Suppressor macrophage treated with lipopolysaccharide for 4 hours (primary cell): Measurements from ENCODE around the gene GZF1.
A peak's percentile ranks its signal among the peaks of the same experiment; 100 is the strongest.

Source experiments
- DNase-seq: peaks from one replicate; pipeline ENCODE4 v3.0.0-alpha.2; 2020

The GZF1 gene

DNA sequence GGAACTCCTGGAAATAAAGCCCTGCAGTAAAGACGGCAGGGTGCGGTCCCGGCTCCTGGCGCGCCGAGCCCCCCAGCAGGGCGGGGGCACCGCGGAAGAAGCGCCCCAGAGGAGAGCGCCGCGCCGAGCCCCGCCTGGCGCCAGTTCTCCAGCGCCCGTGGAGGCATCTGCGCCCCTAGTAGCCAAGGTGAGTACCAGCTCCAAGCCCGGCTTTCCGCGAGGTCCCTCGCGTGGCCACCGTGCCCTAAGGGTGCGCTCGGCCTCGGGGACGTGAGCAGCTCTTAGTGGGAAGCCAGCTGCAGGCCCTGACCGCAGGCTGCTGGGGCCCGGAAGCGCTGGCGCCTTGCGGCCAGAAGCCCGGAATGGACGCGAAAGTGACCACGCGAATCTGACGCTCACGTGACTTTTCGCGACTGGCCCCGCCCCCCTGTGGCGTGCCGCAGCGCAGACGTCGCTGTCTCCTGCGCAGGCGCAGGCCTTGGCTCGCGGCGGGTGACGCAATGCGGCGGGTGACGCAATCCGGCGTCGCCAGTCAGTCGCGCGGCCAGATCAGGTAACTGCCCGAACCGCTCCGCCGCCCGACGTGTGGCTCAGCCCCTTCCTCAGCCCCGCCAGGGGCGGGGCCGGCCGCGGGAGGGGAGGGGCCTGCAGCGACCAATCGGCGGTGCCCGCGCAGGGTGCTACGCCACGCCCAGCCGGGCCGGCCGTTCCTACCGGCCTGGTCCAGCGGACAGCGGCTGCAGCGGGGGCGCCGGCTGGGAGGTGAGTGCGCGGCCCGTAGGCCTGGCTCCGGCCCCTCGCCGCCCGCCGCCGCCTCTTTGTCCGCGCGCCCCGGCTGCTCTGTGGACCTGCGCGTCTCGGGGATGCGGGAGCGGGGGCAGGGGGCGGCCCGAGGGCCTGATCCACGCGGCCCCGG, at the start of gene GZF1:
TSS of gene GZF1 (plus strand) at position 707 of the 916 bp plus-strand sequence. CDS start 2,202 bp downstream, outside the sequence.
- DNase-seq, result peak; percentile 99

DNA sequence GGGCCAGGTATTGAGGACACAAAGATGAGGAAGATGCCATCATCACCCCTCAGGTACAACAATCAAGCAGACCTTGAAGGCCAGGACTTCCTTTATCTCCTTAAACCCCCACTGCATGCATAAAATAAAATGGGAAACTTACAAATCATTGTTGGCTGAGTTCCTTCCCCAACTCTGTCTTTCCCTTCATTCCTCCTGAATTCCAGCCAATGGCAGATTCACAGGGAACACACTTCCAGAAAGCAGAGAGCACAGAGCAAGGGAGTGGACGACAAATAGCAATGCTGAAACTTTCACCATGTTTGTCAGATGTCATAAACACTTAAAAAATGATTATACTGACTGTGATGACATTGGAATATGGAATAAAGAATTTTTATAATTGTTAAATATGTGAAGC, 48.7 kb upstream of the GZF1 start:
- DNase-seq, result no peak

DNA sequence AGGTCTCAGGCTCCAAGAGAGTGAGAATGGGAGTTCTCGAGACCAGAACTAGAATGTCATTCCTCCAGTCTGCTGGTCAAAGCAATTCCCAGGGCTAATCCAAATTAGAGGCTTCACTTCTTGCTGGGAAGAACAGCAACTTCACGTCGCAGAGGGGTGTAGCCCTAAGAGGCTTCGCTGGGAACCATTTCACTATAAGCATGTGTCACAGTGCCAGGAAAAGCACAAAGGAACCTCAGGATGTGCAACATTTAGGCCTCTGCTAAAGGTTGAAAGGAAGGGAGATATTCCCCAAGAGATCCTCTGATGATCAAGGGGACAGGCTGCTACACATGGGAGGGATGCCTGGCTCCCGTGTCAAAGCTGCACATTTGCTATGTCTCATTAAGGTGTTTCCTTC, 47.3 kb upstream of the GZF1 start:
- DNase-seq, result no peak

DNA sequence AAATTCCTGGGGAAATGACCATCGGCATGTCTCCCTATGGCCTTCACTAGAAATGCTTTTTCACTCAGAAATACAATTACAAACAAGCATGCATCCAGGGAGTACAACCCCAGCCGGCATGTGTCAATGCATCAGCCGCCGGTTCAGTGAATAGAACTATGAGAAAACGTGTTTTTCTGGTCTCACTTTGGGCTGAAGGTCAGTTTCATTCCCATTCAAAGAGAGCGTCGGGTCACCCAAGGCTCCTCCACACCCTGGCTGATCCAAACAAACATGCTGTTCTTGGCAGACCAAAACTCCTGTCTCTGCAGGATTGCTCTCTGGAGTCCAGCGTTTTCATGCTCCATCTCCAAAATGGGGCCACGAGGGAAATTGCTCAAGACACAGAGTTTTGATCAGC, 46.9 kb upstream of the GZF1 start:
- DNase-seq, result no peak

DNA sequence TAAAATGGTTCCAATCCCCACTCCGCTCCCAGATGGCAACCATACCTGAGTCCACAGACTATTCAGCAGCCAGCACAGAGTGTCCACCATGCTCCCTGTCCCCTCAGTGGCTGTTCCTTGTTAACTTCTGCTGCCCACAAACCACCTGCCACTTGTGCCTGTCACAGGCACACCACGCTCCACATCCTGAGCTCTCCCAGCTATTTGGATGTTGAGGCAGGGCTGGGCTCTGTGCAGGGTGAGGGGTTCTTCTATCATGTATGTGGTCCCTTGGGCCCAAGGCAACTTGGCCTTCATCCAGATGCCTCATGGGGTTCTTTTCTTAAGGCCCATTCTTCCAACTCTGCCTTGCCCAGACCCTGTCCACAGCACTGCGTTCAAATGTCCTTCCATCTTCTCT, 45.4 kb upstream of the GZF1 start:
- DNase-seq, result no peak

DNA sequence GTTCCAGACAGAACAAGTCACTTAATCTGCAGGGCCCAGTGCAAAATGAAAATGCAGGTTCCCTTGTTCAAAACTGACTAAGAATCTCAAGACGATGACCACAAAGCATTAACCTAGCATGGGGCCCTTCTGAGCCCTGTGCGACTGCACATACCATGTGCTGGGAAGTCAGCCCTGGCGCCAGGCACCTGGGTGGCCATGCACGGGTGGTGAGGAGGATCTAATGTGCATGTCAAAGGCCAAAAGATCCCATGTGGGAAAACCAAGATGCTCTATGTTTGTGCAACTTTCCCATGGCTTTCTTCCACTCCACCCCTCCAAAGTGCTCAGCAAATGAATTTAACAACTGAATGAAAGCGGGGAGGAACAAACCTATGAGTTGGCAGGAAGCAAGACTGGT, 44.9 kb upstream of the GZF1 start:
- no peak for DNase-seq

DNA sequence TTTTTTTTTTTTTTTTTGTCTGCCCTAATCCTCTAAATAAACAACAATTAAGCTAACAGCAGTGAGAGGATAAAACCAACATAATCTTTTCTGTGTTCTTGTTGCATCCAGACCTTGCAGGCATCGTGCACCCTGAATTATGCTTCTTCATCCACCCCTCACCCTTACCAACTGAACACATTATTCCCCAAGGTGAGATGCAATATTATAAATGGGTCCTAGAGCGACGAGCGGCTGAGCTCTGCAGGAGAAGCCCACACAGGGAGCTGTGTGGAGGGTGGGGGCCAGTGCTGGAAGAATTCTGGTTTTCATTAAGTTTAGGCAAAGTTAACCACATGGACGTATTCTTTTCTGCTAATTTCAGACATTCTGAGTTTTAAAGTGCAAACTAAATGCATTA, 43.6 kb upstream of the GZF1 start:
- DNase-seq, result no peak

DNA sequence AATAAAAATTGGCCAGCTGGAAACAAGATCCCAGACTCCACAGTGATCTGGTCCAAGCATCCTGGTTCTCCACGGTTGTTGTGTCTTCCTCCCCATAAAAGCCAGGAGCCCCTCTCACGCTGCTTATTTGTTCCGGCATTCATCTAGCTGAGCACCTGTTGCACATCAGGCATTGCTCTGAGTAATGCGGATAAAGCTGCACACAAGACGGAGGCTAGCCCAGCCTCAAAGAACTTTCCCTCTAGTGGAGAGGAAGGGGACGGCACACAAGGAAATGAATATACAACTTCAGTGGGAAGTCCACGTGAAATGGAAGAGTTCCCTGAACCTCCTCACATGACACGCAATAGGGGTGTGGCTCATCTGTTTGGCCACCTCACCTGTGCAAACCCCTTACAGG, 41.7 kb upstream of the GZF1 start:
- peak; percentile 17 for DNase-seq

DNA sequence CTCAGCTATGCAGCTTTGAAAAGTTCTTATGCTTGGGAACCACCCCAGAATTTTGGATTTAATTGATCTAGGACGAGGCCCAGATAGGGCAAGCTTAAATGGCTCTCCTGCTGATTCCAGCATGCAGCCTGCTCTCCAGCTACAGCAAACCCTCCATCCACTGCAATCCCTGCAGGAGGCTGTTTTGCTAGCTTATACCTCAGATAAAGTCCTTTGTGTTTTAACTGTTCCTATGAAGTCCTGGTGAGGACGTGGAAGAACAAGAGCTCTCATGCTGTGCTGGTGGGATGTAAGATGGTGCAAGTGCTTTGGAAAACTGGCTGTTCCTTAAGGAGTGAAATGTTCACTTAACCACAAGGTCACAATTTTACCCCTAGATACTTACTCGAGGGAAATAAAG, 36.9 kb upstream of the GZF1 start:
- DNase-seq, result no peak

DNA sequence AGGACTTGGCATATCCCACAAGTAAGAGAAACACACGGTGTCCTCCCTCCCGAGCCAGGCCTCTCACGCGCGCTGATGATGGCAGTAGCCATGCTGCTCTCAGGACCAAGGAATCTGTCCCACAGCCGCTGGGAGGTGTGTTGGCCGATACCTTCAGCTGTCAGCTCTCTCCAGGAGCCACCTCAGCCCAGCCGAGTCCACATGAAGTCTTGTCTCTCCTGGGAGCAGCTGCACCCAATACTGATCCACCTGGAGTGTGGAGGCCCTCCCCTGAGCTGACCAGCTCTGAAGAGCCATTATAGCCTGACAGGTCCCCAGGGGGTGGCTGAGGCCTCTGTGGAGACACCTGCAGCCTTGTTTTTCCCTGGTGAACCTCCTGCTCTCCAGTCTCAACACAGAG, 35.2 kb upstream of the GZF1 start:
- no peak for DNase-seq

DNA sequence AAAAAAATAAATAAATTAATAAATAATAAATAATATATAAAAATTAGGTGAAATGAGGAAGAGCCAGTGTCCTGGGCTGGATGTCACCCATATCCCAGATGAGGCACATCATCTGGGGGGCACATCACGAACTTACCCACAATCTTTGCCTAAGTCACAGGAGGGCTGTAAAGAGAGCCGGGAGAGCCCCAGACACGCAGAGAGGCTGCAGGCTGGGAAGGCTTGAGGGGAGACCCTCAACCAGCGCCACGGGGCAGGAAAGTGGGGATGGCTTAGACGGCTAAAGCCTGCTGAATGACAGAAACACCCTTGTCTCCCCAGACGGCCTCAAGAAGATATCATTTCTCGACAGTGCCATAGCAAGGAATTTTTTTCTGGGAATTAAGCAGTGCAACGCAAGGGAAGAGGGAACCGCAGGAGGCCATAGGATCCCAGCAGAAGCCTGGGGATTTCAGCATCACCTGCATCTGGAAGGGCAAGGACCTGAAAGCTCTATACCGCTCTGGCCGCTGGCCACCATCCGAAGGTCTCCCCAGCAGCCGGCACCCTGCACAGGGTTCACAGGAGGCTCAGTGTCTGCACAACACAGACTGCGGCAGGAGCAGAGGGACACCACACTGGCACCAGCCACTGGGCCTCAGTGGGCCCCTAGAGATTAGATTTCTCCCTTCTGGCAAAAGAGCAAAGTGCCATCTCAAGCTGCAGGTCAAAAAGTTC, 34.2 kb upstream of the GZF1 start:
- no peak for DNase-seq

DNA sequence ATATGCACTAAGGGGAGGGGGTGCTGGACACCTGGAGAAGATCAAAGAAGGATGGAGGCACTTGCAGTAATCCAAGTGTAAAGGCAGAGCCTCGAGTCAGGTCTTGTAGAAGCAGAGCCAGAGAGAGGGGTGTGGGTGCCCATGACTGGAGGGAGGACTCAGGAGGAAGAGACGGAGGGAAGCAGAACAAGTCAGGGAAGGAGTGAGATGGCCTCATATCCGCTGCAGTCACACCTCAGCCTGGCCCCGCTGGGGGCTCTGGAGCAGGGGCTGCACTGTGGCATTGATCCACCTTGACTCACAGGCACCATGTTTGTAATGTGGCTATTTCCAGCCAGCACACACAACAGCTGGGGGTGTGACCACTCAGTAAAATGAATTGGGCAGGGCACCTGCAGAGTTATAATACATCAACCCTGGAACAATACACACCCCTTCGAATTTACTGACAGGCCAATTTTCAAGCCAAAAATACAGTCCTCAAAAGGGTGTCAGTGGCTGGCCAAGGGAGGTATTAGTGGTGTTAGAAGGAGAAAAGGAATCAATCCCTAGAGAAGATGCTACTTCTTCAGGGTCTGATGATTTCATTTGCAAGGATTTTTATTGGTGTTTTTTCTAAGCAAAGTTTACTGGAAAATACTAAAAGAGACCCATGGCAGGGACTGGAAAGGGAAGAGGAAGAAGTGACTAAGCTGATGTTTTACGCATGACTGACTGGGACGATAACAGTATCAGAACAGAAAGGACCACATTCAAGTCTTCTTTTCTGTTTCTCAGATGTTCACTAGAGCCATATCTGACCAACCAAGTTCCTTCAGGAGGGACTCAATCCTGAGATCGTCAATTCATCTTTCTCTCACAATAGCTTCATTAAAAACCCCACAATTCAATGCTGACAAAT, 30.3 kb upstream of the GZF1 start:
- peak; percentile 48 for DNase-seq

DNA sequence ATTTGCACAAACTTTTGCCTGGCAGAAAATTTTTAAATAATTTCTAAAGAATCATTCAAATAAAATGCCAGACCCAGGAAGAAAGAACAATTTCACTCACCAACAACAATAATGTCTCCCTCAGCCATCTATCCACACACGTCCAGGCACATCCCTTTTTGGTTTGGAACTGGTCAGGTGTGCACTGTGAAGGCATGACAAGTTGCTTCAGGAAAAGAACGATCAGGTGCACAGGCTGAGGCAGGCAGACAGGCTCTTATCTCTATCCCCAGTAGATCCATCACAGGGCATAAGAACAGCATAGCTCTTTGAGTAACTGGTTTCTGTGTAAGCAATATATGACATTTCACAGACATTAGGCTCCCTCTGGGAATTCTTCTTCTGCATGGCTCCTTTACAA, 29.5 kb upstream of the GZF1 start:
- DNase-seq, result no peak

DNA sequence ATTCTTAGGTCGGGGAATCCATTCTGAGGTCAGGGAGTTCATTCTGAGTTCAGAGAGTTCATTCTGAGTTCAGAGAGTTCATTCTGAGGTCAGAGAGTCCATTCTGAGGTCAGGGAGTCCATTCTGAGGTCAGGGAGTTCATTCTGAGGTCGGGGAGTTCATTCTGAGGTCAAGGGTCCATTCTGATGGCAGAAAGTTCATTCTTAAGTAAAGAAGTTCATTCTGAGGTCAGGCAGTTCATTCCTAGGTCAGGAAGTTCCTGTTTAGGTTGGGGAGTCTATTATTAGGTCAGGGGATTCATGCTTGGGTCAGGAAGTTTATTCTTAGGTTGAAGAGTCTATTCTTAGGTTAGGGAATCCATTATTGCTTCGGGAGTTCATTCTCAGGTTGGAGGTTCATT, 27.9 kb upstream of the GZF1 start:
- DNase-seq, result peak; percentile 24

DNA sequence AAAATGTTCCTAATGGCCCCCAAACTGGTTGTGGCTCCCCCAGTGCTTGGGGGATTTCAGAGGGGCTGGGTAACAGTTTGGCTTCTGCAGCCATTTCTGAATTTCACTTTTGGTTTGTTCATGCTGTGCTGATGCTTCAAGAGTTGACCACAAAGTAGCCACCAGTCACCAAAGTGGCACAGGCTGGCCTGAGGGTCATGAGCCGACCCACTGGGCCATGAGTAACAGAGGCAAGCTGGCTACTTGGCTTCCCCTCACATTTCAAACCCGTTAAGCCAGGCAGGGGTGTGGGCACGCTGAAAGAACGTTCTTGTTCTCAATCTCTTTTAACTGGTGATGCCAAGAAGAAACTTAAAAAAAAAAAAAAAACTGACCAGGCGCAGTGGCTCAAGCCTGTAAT, 26.5 kb upstream of the GZF1 start:
- no peak for DNase-seq

DNA sequence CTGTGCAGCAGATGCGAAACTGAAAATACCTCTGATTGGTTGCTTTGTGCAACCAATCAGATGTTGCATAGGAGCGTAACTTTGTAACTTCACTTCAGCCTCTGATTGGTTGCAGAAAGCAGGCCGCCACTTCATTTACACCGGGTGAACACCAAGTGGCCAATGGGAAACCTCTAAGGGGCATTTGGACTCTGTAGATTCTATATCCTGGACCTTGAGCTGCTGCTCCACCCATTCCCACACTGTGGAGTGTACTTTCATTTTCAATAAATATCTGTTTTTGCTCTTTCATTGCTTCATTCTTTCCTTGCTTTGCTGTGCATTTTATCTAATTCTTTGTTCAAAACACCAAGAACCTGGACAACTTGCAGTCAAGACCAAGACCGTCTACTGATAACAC, 25.5 kb upstream of the GZF1 start:
- DNase-seq, result no peak

DNA sequence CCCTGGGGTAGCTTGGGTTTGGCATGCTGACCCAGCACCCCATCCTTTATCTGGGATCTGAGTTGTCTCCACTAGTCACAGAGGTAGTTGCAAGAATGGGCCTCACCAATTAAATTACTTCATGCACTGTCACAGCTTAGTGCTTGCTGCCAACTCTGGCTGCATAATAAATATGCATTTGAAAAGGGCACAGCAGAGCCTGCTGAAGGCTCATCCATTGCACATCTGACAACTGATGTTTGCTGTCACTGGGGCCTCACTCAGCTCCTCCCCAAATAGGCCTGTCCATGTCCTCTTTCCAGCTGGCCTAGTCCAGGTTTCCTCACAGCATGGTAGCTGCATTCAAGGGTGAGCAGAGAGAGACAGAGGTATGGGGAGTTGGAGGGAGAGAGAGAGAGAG, 24.7 kb upstream of the GZF1 start:
- no peak for DNase-seq

DNA sequence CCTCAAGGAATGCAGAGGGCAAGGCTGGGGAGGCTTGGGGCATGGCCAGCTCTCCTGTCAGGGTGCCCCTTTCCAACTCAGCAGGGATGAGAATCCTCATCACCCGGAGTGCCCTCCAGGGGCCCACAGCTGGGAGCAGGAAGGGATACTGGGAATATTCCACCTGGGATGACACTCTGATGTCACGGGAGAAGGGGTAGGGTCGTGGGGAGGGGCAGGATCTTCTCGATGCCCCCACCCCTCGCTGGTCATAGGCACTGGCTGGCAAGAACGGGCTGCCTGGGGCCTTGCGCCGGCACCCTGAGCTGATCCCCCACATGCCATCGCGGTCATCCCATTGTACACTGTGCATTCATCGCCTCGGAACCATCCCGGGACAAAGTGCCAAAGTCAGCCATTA, 22.0 kb upstream of the GZF1 start:
- DNase-seq, result no peak

DNA sequence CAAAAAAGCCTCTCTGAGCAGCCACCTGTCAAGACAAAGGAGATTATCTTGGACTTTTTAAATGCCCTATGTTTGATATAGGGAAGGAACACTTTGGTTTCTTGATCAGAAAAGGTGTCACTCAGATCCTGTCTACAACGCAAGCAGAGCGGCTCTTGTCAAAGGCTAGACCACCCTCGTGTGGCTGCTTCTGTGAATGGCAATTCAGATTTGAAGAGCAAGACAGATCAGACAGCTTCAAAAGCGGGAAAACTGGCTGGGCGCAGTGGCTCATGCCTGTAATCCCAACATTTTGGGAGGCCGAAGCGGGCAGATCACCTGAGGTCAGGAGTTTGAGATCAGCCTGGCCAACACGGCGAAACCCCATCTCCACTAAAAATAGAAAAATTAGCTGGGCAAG, 21.5 kb upstream of the GZF1 start:
- DNase-seq, result peak; percentile 71

DNA sequence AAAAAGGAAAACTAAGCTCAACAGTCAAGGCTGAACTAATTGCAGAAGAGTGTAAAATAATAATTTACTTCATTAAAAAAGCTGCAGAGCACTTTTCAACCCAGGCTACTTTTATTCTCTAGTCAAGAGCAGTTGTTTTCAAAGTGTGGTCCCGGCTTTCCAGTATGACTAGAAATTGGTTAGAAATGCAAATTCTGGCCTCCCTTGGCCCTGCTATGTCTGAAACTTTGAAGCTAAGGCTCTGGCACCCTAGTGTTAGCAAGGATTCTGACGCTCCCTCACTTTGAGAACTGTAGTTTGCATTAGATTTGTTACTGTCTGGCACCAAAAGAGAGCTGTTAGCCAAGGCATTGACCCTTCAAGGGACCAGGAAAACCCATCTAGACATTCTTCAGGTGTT, 20.9 kb upstream of the GZF1 start:
- no peak for DNase-seq

DNA sequence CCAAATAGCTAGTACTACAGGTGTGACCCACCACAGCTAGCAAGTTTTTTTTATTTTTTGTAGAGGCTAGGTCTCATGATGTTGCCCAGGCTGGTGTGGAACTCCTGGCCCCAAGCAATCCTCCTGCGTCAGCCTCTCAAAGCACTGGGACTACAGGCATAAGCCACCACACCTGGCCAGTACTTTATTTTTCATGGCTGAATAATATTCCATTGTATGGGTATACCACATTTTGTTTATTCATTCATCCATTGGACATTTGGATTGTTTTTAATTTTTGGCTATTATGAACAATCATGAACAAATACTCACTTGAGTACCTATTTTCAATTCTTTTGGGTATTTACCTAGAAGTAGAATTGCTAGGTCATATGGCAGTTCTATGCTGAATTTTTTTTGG, 18.4 kb upstream of the GZF1 start:
- no peak for DNase-seq

DNA sequence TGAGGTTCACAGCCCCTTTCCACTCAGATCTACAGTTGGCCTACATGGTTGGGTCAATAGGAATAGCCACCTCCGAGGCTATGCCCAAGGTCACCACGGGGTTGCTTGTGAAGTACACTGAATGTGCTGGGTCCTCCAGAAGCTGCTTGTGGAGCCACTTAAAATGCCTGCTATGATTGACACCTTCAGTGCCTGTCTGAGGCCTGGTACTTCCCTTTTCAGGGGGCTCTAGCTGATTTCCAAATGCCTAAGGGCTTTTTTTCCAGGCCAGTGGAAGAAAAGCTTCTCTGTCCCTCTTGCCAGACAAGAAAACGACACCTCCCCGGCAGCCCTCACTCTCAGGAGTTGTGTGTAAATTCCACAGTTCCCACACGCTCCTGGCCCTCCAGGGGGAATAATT, 17.6 kb upstream of the GZF1 start:
- DNase-seq, result no peak

DNA sequence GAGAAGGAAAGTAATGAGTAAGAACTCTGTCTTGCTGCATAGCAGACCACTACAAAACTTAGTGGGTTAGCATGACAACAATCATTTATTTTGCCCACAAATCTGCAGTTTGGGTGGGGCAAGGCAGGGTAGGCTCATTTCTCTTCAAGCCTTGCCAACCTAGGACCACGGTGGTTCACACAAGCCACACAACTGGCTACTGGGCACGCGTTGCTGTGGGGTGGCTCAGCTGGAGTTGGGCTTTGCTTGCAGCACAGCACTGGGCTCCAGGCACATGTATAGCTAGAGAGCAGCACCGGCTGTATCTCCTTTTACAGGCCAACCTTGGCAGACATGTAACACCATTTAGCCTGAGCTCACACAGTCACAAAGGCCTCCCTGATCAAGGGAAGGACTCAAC, 16.0 kb upstream of the GZF1 start:
- DNase-seq, result no peak
